ENCODE measurements around the gene POLD2. TPM values are rescaled to one million over a fixed set of nuclear protein-coding genes. Genes with fewer than 3 reads are reported as not detected.

The POLD2 gene
- total RNA-seq, 1 experiment from 2014 or later, result 131 TPM

- no peak overlapping the region for H3K4me2 ChIP-seq (ENCODE audit: insufficient read depth, insufficient read length, low read length)
- no peaks in the 10 kb centered on the region; the same call in 1 of the 2 replicates for H3K4me1 ChIP-seq (ENCODE audit: insufficient read depth, low read length)
- no peak for DNase-seq
- no peak overlapping the region for H4K91ac ChIP-seq (ENCODE audit: insufficient read length, low read depth, low read length)
- no peak overlapping the region for H3K56ac ChIP-seq (ENCODE audit: insufficient read length, low read depth, low read length)
- Mint-ChIP-seq H3K36me3 (ENCODE audit: insufficient read depth in 1 of 3, low read depth in 3 of 3) (peaks cover 2 to 13% (median 11%) of the 10 kb centered on the region in 3 experiments; a peak in 5 of 7 replicates), H3K27ac (peak overlapping the region in 1 of 3 experiments; percentile 36; a peak in 1 of 7 replicates), H3K4me3 (peak overlapping the region; percentile 74 to 85), H3K4me1 (peaks cover 11 to 15% of the 10 kb centered on the region in 2 experiments), H3K27me3 (ENCODE audit: low read depth) (peaks cover 30% of the 10 kb centered on the region), H3K9me3 (no peaks in the 10 kb centered on the region)
- no peaks in the 10 kb centered on the region; the same call in 1 of the 2 replicates for H3K27me3 ChIP-seq (ENCODE audit: insufficient read depth, low read length)
- H3K27ac ChIP-seq (ENCODE audit: insufficient read length, low read depth, low read length), result no peak overlapping the region
- no peak overlapping the region for H3K18ac ChIP-seq (ENCODE audit: insufficient read length, low read depth, low read length)
- no peak for TF ChIP-seq CTCF (conservative IDR thresholded peaks at IDR 0.05)
- no peak overlapping the region for H3K4ac ChIP-seq (ENCODE audit: low read depth, low read length)
- H3K79me1 ChIP-seq (ENCODE audit: insufficient read depth, low read depth, low read length, poor library complexity, severe bottlenecking), result no peaks in the 10 kb centered on the region
- no peak overlapping the region for H3T11ph ChIP-seq (ENCODE audit: low read length)
- H3K9ac ChIP-seq (ENCODE audit: extremely low read depth, insufficient read length, low read length), result no peak overlapping the region
- no peak overlapping the region for H4K5ac ChIP-seq (ENCODE audit: insufficient read length, low read depth, low read length)
- no peak overlapping the region for H2BK15ac ChIP-seq (ENCODE audit: low read depth, low read length)
- H2BK12ac ChIP-seq (ENCODE audit: insufficient read length, low read depth, low read length), result no peak overlapping the region
- no peak overlapping the region for H2AFZ ChIP-seq (ENCODE audit: low read length)
- no peak overlapping the region for H2BK120ac ChIP-seq (ENCODE audit: low read depth, low read length, poor library complexity, severe bottlenecking)
- H3K14ac ChIP-seq (ENCODE audit: insufficient read depth, low read length), result no peak overlapping the region
- H2BK20ac ChIP-seq (ENCODE audit: low read depth, low read length, poor library complexity, severe bottlenecking), result no peak overlapping the region
- no CpG with 5 or more reads among the region's 2 CpGs for WGBS (ENCODE audit: extremely low coverage, insufficient read length, low lambda C conversion rate)
- H3K79me2 ChIP-seq (ENCODE audit: insufficient read depth, low read length), result no peaks in the 10 kb centered on the region
- no peak overlapping the region for H4K8ac ChIP-seq (replicated peaks; ENCODE audit: insufficient read length, low read depth, low read length)
- no peak overlapping the region for H2BK5ac ChIP-seq (ENCODE audit: insufficient read length, low read length)
- H2AK5ac ChIP-seq (ENCODE audit: insufficient read length, low read length), result no peak overlapping the region
- H3K23me2 ChIP-seq (ENCODE audit: insufficient read length, low read depth, low read length, poor library complexity, severe bottlenecking), result peaks cover 10% of the 10 kb centered on the region
- no peak overlapping the region for H3K23ac ChIP-seq (ENCODE audit: insufficient read length, low read depth, low read length)
- H4K20me1 ChIP-seq (ENCODE audit: control insufficient read depth, insufficient read depth, insufficient read length), result no peaks in the 10 kb centered on the region
- no peaks in the 10 kb centered on the region for H3K9me3 ChIP-seq (ENCODE audit: control insufficient read depth, low read depth, low read length)
These were observed 17.5 kb downstream of the POLD2 start for GRCh38 chr7:44105832-44106231.
